ENCODE data around the gene PDXK. TPM values are rescaled to one million over a fixed set of nuclear protein-coding genes. Genes with fewer than 3 reads are reported as not detected.

Gene PDXK
- total and polyA plus RNA-seq, 9 of the 15 experiments (the other 6 are each of a cell fraction or from before 2014, with no cell fraction given): 5.6 to 162 (median 76.5) TPM

GRCh38 chr21:43727519-43728153, 8.7 kb downstream of the PDXK start (continued):
- TF ChIP-seq ZNF143 (CRISPR knock-in tag; IDR thresholded peaks at IDR 0.05) (0 out of 2 replicates have a peak, but pooled peaks have one; percentile 29), CTCF (IDR thresholded peaks at IDR 0.05 in 2 of 3, conservative IDR thresholded peaks at IDR 0.05 in 1 of 3; ENCODE audit: insufficient read depth in 2 of 3, low read depth in 1 of 3, low read length in 3 of 3) (peak in 2 of 3 experiments; percentile 30 to 37; a peak in 2 of 6 replicates), EWSR1 (IDR thresholded peaks at IDR 0.05; ENCODE audit: borderline replicate concordance, low read depth, partially characterized antibody) (no peak), RAD21 (CRISPR knock-in tag; conservative IDR thresholded peaks at IDR 0.05 in 1 of 2, IDR thresholded peaks at IDR 0.05 in 1 of 2) (peak in 1 of 2 experiments; percentile 13; a peak in 2 of 4 replicates), STAT5A (IDR thresholded peaks at IDR 0.05; ENCODE audit: borderline replicate concordance, low read length) (no peak), SRF (CRISPR knock-in tag; IDR thresholded peaks at IDR 0.05) (no peak), NR2C1 (IDR thresholded peaks at IDR 0.05) (no peak), NR2C1 (tag; IDR thresholded peaks at IDR 0.05) (no peak), ZC3H4 (CRISPR knock-in tag; IDR thresholded peaks at IDR 0.05; ENCODE audit: borderline replicate concordance) (peak; percentile 88; the same call in 1 of the 2 replicates), RFX5 (IDR thresholded peaks at IDR 0.05; ENCODE audit: low read depth, low read length) (no peak), MED1 (CRISPR knock-in tag; IDR thresholded peaks at IDR 0.05; ENCODE audit: borderline replicate concordance) (0 out of 2 replicates have a peak, but pooled peaks have one; percentile 69), MLLT1 (IDR thresholded peaks at IDR 0.05) (no peak), PTTG1 (tag; IDR thresholded peaks at IDR 0.05; ENCODE audit: low read depth) (no peak), MTA3 (IDR thresholded peaks at IDR 0.05; ENCODE audit: borderline replicate concordance) (0 out of 2 replicates have a peak, but pooled peaks have one; percentile 34), ELK1 (CRISPR knock-in tag; IDR thresholded peaks at IDR 0.05) (no peak), ZNF174 (CRISPR knock-in tag; IDR thresholded peaks at IDR 0.05) (no peak), AFF4 (CRISPR knock-in tag; IDR thresholded peaks at IDR 0.05) (peak; percentile 3; the same call in 1 of the 2 replicates)

Measured in K562 (cell line).